ENCODE results near the gene EVA1C. TPM values are rescaled to one million over a fixed set of nuclear protein-coding genes. Genes with fewer than 3 reads are reported as not detected.

The EVA1C gene
- total and polyA plus RNA-seq, 10 of the 15 experiments (the other 5 are each of a cell fraction or from before 2014, with no cell fraction given) = 0.13 to 0.56 (median 0.34) TPM; not detected in 7

DNA sequence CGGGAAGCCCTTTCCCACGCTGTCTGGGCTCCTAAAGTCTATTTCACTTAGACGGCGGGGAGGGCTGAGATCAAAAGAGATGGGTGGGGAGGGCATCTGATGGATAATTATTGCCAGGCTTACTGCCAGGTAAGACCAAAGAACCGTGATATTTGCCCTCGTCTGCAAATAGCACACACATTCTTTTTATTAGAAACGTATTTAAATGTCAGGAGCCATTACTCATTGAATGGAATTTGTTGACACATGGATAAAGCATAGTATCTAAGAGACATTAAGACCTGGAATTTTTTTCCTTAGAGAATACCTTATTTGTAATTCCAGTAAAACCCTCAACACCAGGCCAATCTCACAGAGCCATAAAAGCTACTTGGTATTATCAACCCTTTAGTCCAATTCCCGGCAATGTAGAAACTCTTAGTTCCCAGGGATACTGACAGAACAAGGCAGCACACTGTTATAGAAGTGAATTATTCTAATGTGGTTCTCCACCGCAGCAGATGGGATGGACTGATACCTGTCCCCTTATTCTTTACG is 30.3 kb upstream of the EVA1C start:
- in situ Hi-C loops (cut with MboI) = loop anchor here (25.0 kb wide), 1 partner anchor 1255 kb away; the partner anchor contains the start of genes CRYZL1 and ITSN1

More for the DNA sequence above, 30.3 kb upstream of the EVA1C start:
- 96% methylated on average over 10 of the region's 10 CpGs for WGBS (ENCODE audit: insufficient coverage, insufficient replicate concordance, low lambda C conversion rate, missing lambda C conversion rate)
- no peak overlapping the region for H2AFZ ChIP-seq (ENCODE audit: control insufficient read depth, low read depth, low read length)
- H3K27me3 ChIP-seq (replicated peaks in 1 of 2; ENCODE audit: control insufficient read depth in 2 of 2, insufficient read depth in 2 of 2, low read length in 1 of 2) = no peaks in the 10 kb centered on the region
- DNase-seq (ENCODE audit: low read depth, low spot score) (no peak), FAIRE-seq (no peak), ATAC-seq (no peak)
- no TSS peak for BruUV-seq (replicated peaks)
- no peak for TF ChIP-seq STAT3 (IDR thresholded peaks at IDR 0.05; ENCODE audit: low read depth, low read length)
- TF ChIP-seq, protein P1, sequence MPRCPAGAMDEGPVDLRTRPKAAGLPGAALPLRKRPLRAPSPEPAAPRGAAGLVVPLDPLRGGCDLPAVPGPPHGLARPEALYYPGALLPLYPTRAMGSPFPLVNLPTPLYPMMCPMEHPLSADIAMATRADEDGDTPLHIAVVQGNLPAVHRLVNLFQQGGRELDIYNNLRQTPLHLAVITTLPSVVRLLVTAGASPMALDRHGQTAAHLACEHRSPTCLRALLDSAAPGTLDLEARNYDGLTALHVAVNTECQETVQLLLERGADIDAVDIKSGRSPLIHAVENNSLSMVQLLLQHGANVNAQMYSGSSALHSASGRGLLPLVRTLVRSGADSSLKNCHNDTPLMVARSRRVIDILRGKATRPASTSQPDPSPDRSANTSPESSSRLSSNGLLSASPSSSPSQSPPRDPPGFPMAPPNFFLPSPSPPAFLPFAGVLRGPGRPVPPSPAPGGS (IDR thresholded peaks at IDR 0.05; ENCODE audit: borderline replicate concordance, insufficient read depth, low read depth, low read length, poor library complexity, severe bottlenecking) = no peak
- no peak for TF ChIP-seq FOXM1 (IDR thresholded peaks at IDR 0.05; ENCODE audit: low read depth, low read length)
- TF ChIP-seq SREBF1 (IDR thresholded peaks at IDR 0.05; ENCODE audit: low read length) = no peak
- TF ChIP-seq ZNF207 (IDR thresholded peaks at IDR 0.05; ENCODE audit: borderline replicate concordance) = no peak
- TF ChIP-seq DPF2 (IDR thresholded peaks at IDR 0.05) = no peak
- TF ChIP-seq CREM (IDR thresholded peaks at IDR 0.05; ENCODE audit: low read depth) = no peak
- TF ChIP-seq GABPA (IDR thresholded peaks at IDR 0.05; ENCODE audit: low read depth) = no peak
- TF ChIP-seq POLR2AphosphoS5 (IDR thresholded peaks at IDR 0.05; ENCODE audit: low read length) = no peak
- no peak for TF ChIP-seq YBX1 (IDR thresholded peaks at IDR 0.05)
- TF ChIP-seq NR2F1 (conservative IDR thresholded peaks at IDR 0.05) = no peak
- TF ChIP-seq NBN (IDR thresholded peaks at IDR 0.05) = no peak
- no peak for TF ChIP-seq NR2C2 (IDR thresholded peaks at IDR 0.05; ENCODE audit: borderline replicate concordance, control insufficient read depth, insufficient read length, low read depth)
- no peak for TF ChIP-seq SPI1 (IDR thresholded peaks at IDR 0.05; ENCODE audit: borderline replicate concordance, insufficient read depth, low read depth, low read length)
- TF ChIP-seq, protein P2, sequence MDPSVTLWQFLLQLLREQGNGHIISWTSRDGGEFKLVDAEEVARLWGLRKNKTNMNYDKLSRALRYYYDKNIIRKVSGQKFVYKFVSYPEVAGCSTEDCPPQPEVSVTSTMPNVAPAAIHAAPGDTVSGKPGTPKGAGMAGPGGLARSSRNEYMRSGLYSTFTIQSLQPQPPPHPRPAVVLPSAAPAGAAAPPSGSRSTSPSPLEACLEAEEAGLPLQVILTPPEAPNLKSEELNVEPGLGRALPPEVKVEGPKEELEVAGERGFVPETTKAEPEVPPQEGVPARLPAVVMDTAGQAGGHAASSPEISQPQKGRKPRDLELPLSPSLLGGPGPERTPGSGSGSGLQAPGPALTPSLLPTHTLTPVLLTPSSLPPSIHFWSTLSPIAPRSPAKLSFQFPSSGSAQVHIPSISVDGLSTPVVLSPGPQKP (IDR thresholded peaks at IDR 0.05; ENCODE audit: low read depth, low read length) = no peak
- TF ChIP-seq, protein P3, sequence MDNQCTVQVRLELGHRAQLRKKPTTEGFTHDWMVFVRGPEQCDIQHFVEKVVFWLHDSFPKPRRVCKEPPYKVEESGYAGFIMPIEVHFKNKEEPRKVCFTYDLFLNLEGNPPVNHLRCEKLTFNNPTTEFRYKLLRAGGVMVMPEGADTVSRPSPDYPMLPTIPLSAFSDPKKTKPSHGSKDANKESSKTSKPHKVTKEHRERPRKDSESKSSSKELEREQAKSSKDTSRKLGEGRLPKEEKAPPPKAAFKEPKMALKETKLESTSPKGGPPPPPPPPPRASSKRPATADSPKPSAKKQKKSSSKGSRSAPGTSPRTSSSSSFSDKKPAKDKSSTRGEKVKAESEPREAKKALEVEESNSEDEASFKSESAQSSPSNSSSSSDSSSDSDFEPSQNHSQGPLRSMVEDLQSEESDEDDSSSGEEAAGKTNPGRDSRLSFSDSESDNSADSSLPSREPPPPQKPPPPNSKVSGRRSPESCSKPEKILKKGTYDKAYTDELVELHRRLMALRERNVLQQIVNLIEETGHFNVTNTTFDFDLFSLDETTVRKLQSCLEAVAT (IDR thresholded peaks at IDR 0.05) = no peak
- no peak for TF ChIP-seq MEF2A (IDR thresholded peaks at IDR 0.05; ENCODE audit: insufficient read depth, low read depth, low read length)
- TF ChIP-seq CBX5 (IDR thresholded peaks at IDR 0.05; ENCODE audit: low read depth) = no peak
- TF ChIP-seq NFIC (IDR thresholded peaks at IDR 0.05; ENCODE audit: low read depth, low read length) = no peak
- H3K4me3 ChIP-seq = no peak overlapping the region
- RAD21 ChIA-PET (ENCODE audit: unreplicated experiment) = no interaction called here
- intact Hi-C loops (cut with micrococcal nuclease; ENCODE audit: unreplicated experiment) = no loop called here
- no peaks in the 10 kb centered on the region for H3K9me3 ChIP-seq (replicated peaks; ENCODE audit: control insufficient read depth, insufficient read depth, low read length)
- H3K4me1 ChIP-seq (ENCODE audit: control insufficient read depth, insufficient read depth, low read length) = no peaks in the 10 kb centered on the region
- SMC1A ChIA-PET (ENCODE audit: uncharacterized antibody, unreplicated experiment) = no interaction called here
- H3K36me3 ChIP-seq (ENCODE audit: control insufficient read depth in 2 of 2, insufficient read depth in 2 of 2, low read length in 1 of 2) = peaks cover 27 to 30% of the 10 kb centered on the region in 2 experiments; a peak in 3 of 4 replicates
- peaks cover 2% of the 10 kb centered on the region for H3K79me2 ChIP-seq (ENCODE audit: control insufficient read depth, insufficient read depth, low read length)
- no peak overlapping the region for H3K27ac ChIP-seq (ENCODE audit: control insufficient read depth, insufficient read depth)
- POLR2A ChIA-PET = no interaction called here
- no peak overlapping the region for H3K4me2 ChIP-seq (ENCODE audit: control insufficient read depth, insufficient read depth)
- H4K20me1 ChIP-seq (ENCODE audit: control insufficient read depth, insufficient read depth) = no peaks in the 10 kb centered on the region; the same call in 1 of the 2 replicates
- H3K9ac ChIP-seq (ENCODE audit: control insufficient read depth, insufficient read depth, low read length) = no peak overlapping the region
- CTCF ChIA-PET = no interaction called here
